Caco-2 (cell line): ENCODE results near the gene KLHDC2. TPM values are rescaled to one million over a fixed set of nuclear protein-coding genes. Genes with fewer than 3 reads are reported as not detected.

Experiments used
- BruUV-seq: library from RNA; stranded (reverse); fragments of 400-500 nt; replicated peaks from 2 replicates; lab custom pipeline; 2021; lab: Mats Ljungman, UMichigan
- CTCF ChIA-PET: fragments of 300-600 bp; sonication (Branson Sonifier 250); formaldehyde crosslinking; loops from one replicate; lab custom pipeline; 2022; ENCODE audit warnings: antibody characterized with exemption; lab: Charles Lee
- POLR2A ChIA-PET: fragments of 300-600 bp; sonication (Branson Sonifier 250); formaldehyde crosslinking; loops from one replicate; lab custom pipeline; 2022; ENCODE audit warnings: antibody characterized with exemption; lab: Charles Lee
- DNase-seq, 2 experiments: peaks; one replicate each; pipeline versions ENCODE4 v3.0.0 to v3.0.0-alpha.2; 2020 to 2022
- H3K27me3 ChIP-seq: replicated peaks from 2 replicates; pipeline ENCODE4 v1.6.0; 2011; ENCODE audit warnings: low read length; ENCODE audit not compliant: control insufficient read depth, insufficient read depth
- H3K36me3 ChIP-seq: 2 replicates; pipeline ENCODE4 v1.5.1; 2011; ENCODE audit warnings: low read length; ENCODE audit not compliant: control insufficient read depth, insufficient read depth
- H3K4me1 ChIP-seq: fragments of 250-450 bp; sonication (Bioruptor Pico); 2 replicates; pipeline ENCODE4 v1.5.1; 2020; ENCODE audit warnings: mild to moderate bottlenecking
- H3K4me3 ChIP-seq: 2 replicates; pipeline ENCODE4 v1.5.1; 2011; ENCODE audit warnings: low read depth, mild to moderate bottlenecking, control low read depth, low read length
- H3K9me3 ChIP-seq: fragments of 250-450 bp; sonication (Bioruptor Pico); 2 replicates; pipeline ENCODE4 v1.5.1; 2020; ENCODE audit warnings: mild to moderate bottlenecking, moderate library complexity
- H3K27ac Mint-ChIP-seq: one replicate; pipeline ENCODE4 v1.8.0; 2022; ENCODE audit warnings: mixed read lengths; ENCODE audit not compliant: unreplicated experiment
- H3K27me3 Mint-ChIP-seq: one replicate; pipeline ENCODE4 v1.8.0; 2022; ENCODE audit warnings: mixed read lengths; ENCODE audit not compliant: insufficient read depth, unreplicated experiment
- H3K36me3 Mint-ChIP-seq: one replicate; pipeline ENCODE4 v1.8.0; 2022; ENCODE audit warnings: mild to moderate bottlenecking, mixed read lengths; ENCODE audit not compliant: insufficient read depth, unreplicated experiment
- H3K4me1 Mint-ChIP-seq: one replicate; pipeline ENCODE4 v1.8.0; 2022; ENCODE audit warnings: low read depth, mixed read lengths; ENCODE audit not compliant: unreplicated experiment
- H3K4me3 Mint-ChIP-seq: one replicate; pipeline ENCODE4 v1.8.0; 2022; ENCODE audit warnings: mild to moderate bottlenecking, moderate library complexity, mixed read lengths; ENCODE audit not compliant: unreplicated experiment
- H3K9me3 Mint-ChIP-seq: one replicate; pipeline ENCODE4 v1.8.0; 2022; ENCODE audit warnings: mixed read lengths; ENCODE audit not compliant: unreplicated experiment
- intact Hi-C: fragments of 100-400 bp; cut with micrococcal nuclease; formaldehyde crosslinking; loops from one replicate; pipeline ENCODE4 v1.10.0; 2022; ENCODE audit not compliant: unreplicated experiment
- total RNA-seq: library from RNA; stranded (reverse); gene quantifications from 2 replicates; pipeline ENCODE4 v1.2.3, GENCODE V29; 2022
- TF ChIP-seq, protein P1 (sequence below), 2 experiments: fragments of 200-600 bp in 1 of 2; IDR thresholded peaks; 1 replicate in 1 of 2; 2 replicates in 1 of 2; pipeline versions ENCODE4 v1.5.1 to v1.8.0; 2011 to 2022; ENCODE audit warnings: antibody characterized with exemption in 1 of 2, control low read depth in 1 of 2, inconsistent platforms in 1 of 2, low read depth in 1 of 2, low read length in 1 of 2, mild to moderate bottlenecking in 1 of 2, moderate library complexity in 1 of 2; ENCODE audit not compliant: insufficient read depth in 1 of 2, severe bottlenecking in 1 of 2, unreplicated experiment in 1 of 2

The KLHDC2 gene
- total RNA-seq, 1 experiment from 2014 or later: 89.4 TPM

DNA sequence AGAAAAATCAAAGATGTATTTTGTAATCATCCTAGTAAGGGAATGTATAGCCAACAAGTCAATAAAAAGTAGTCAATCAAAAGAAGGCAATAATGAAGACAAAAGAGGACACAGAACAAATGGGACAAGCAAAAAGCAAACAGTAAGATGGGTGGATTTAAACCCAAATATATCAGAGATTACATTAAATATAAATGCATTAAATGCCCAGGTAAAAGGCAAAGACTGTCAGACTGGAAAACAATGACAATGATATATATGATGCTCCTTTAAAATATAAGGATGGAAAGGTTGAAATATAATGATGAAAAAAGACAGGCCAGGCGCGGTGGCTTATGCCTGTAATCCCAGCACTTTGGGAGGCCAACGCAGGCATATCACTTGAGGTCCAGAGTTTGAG is 48.9 kb downstream of the KLHDC2 start:
- Histone ChIP-seq H3K4me1 (peaks cover 8% of the 10 kb centered on the region; the same call in 1 of the 2 replicates), H3K4me3 (no peak overlapping the region), H3K36me3 (0 out of 2 replicates have a peak, but pooled peaks cover 1% of the 10 kb centered on the region), H3K27me3 (no peaks in the 10 kb centered on the region), H3K9me3 (peaks cover 11% of the 10 kb centered on the region; the same call in 1 of the 2 replicates)
- TF ChIP-seq, protein P1, sequence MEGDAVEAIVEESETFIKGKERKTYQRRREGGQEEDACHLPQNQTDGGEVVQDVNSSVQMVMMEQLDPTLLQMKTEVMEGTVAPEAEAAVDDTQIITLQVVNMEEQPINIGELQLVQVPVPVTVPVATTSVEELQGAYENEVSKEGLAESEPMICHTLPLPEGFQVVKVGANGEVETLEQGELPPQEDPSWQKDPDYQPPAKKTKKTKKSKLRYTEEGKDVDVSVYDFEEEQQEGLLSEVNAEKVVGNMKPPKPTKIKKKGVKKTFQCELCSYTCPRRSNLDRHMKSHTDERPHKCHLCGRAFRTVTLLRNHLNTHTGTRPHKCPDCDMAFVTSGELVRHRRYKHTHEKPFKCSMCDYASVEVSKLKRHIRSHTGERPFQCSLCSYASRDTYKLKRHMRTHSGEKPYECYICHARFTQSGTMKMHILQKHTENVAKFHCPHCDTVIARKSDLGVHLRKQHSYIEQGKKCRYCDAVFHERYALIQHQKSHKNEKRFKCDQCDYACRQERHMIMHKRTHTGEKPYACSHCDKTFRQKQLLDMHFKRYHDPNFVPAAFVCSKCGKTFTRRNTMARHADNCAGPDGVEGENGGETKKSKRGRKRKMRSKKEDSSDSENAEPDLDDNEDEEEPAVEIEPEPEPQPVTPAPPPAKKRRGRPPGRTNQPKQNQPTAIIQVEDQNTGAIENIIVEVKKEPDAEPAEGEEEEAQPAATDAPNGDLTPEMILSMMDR (IDR thresholded peaks at IDR 0.05; ENCODE audit: insufficient read depth in 1 of 2, low read depth in 1 of 2, low read length in 1 of 2, severe bottlenecking in 1 of 2, unreplicated experiment in 1 of 2): no peak
- ChIA-PET CTCF (no interaction called here), POLR2A (no interaction called here)
- Mint-ChIP-seq H3K27me3 (no peaks in the 10 kb centered on the region), H3K36me3 (peaks cover 75% of the 10 kb centered on the region), H3K9me3 (peaks cover 17% of the 10 kb centered on the region), H3K4me1 (peaks cover 12% of the 10 kb centered on the region), H3K27ac (peak overlapping the region; percentile 39), H3K4me3 (no peak overlapping the region)
- DNase-seq: no peak
- intact Hi-C loops: no loop called here
- BruUV-seq: no TSS peak

DNA sequence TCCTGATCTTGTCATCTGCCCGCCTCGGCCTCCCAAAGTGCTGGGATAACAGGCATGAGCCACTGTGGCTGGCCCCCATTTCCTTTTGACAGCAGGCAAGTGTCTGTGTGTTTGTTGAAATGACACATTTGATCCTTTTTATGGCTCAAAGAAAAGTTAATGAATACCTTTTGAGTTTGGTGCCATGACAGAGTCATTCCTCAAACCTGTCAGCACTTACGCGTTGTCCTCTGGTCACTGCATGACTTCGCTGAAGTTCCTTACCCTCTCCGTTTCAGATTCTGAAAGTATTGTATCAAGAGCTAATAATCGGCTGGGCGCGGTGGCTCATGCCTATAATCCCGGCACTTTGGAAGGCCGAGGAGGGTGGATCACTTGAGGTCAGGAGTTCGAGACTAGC is 52.2 kb downstream of the KLHDC2 start:
- H3K9me3 ChIP-seq: peaks cover 11% of the 10 kb centered on the region; the same call in 1 of the 2 replicates
- no peak for DNase-seq
- H3K4me1 ChIP-seq: peaks cover 8% of the 10 kb centered on the region; the same call in 1 of the 2 replicates
- no peak overlapping the region for H3K27ac Mint-ChIP-seq
- ChIA-PET CTCF (no interaction called here), POLR2A (interaction anchor here (0.6 kb wide), 1 partner anchor 285 kb away, joined by 4 read pairs; no protein-coding TSS in a partner anchor)
- peaks cover 79% of the 10 kb centered on the region for H3K36me3 Mint-ChIP-seq
- H3K4me1 Mint-ChIP-seq: peaks cover 12% of the 10 kb centered on the region
- H3K9me3 Mint-ChIP-seq: peaks cover 17% of the 10 kb centered on the region
- H3K4me3 Mint-ChIP-seq: no peak overlapping the region
- no peak overlapping the region for H3K4me3 ChIP-seq
- intact Hi-C loops: no loop called here
- no peaks in the 10 kb centered on the region for H3K27me3 ChIP-seq
- no peaks in the 10 kb centered on the region for H3K27me3 Mint-ChIP-seq
- BruUV-seq: no TSS peak
- 0 out of 2 replicates have a peak, but pooled peaks cover 3% of the 10 kb centered on the region for H3K36me3 ChIP-seq
- TF ChIP-seq, protein P1 (IDR thresholded peaks at IDR 0.05; ENCODE audit: insufficient read depth in 1 of 2, low read depth in 1 of 2, low read length in 1 of 2, severe bottlenecking in 1 of 2, unreplicated experiment in 1 of 2): no peak

DNA sequence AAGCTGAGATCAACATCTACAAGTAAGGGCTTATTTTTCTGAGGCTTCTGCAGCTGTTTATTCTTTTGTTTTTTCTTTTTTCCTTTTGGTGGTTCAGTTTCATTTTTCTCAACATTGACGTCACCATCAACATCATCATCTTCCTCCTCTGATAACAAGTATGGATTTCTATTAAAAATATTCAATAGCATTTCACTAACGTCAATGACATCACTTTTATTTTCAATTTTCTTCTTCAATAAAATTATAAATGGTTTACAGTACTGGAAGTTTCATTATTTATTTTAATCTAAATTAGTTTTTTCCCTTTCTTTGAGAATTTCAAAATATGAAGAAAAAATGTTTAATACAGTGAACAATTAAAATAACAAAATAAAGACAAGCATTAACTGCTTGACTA is 60.7 kb downstream of the KLHDC2 start:
- no peaks in the 10 kb centered on the region for H3K27me3 Mint-ChIP-seq
- TF ChIP-seq, protein P1 (IDR thresholded peaks at IDR 0.05; ENCODE audit: insufficient read depth in 1 of 2, low read depth in 1 of 2, low read length in 1 of 2, severe bottlenecking in 1 of 2, unreplicated experiment in 1 of 2): no peak
- H3K9me3 Mint-ChIP-seq: no peaks in the 10 kb centered on the region
- no peak overlapping the region for H3K27ac Mint-ChIP-seq
- DNase-seq: no peak
- intact Hi-C loops: no loop called here
- ChIA-PET CTCF (no interaction called here), POLR2A (no interaction called here)
- Histone ChIP-seq H3K36me3 (peaks cover 1% of the 10 kb centered on the region; the same call in 1 of the 2 replicates), H3K4me3 (no peak overlapping the region), H3K9me3 (no peaks in the 10 kb centered on the region), H3K27me3 (no peaks in the 10 kb centered on the region), H3K4me1 (no peaks in the 10 kb centered on the region)
- peaks cover 81% of the 10 kb centered on the region for H3K36me3 Mint-ChIP-seq
- no peak overlapping the region for H3K4me3 Mint-ChIP-seq
- H3K4me1 Mint-ChIP-seq: no peaks in the 10 kb centered on the region
- no TSS peak for BruUV-seq

Other genes starting within 250 kb of the KLHDC2 start
- 1,677 and 1,733 TPM in 2 replicates for gene RPS29, start 181.8 kb upstream of the KLHDC2 start, total RNA-seq
- 32.0 and 34.8 TPM in 2 replicates for gene LRR1, start 169.2 kb upstream of the KLHDC2 start, total RNA-seq
- 181 and 191 TPM in 2 replicates for gene RPL36AL, start 147.5 kb upstream of the KLHDC2 start, total RNA-seq
- gene MGAT2, start 147.4 kb upstream of the KLHDC2 start, total RNA-seq: 42.1 and 47.5 TPM in 2 replicates
- 11.4 and 11.5 TPM in 2 replicates for gene DNAAF2, start 132.9 kb upstream of the KLHDC2 start, total RNA-seq
- 29.7 and 31.4 TPM in 2 replicates for gene POLE2, start 79.9 kb upstream of the KLHDC2 start, total RNA-seq
- gene KLHDC1, start 75.0 kb upstream of the KLHDC2 start, total RNA-seq: 0.97 and 0.98 TPM in 2 replicates
- 57.4 and 62.7 TPM in 2 replicates for gene NEMF, start 84.6 kb downstream of the KLHDC2 start, total RNA-seq
- gene ARF6, start 124.9 kb downstream of the KLHDC2 start, total RNA-seq: 58.1 and 58.8 TPM in 2 replicates